GM12878 (cell line): ENCODE results near the gene KLHL35. TPM values are rescaled to one million over a fixed set of nuclear protein-coding genes. Genes with fewer than 3 reads are reported as not detected.

Experiments
- ATAC-seq: fragments of 200-7000 bp; cut with Tn5 transposase; 3 replicates; pipeline ENCODE4 v1.9.1; 2020; ENCODE audit warnings: mild to moderate bottlenecking, moderate library complexity
- BruUV-seq: library from RNA; stranded (reverse); fragments of 400-500 nt; replicated peaks from 2 replicates; lab custom pipeline; 2021; lab: Mats Ljungman, UMichigan
- CTCF ChIA-PET: fragments of 300-600 bp; sonication (Branson Sonifier 250); formaldehyde crosslinking; extraction: SDS; loops from one replicate; lab custom pipeline; 2021; ENCODE audit warnings: inconsistent platforms; lab: Yijun Ruan, JAX
- POLR2A ChIA-PET: fragments of 350-600 bp; formaldehyde crosslinking; extraction: SDS; loops from one replicate; lab custom pipeline; 2021; ENCODE audit warnings: inconsistent platforms; lab: Charles Lee
- RAD21 ChIA-PET: fragments of 300-600 bp; sonication (Branson Sonifier 250); formaldehyde crosslinking; loops from one replicate; lab custom pipeline; 2023; ENCODE audit warnings: antibody characterized with exemption; ENCODE audit not compliant: unreplicated experiment; lab: Charles Lee
- SMC1A ChIA-PET: fragments of 300-600 bp; sonication (Branson Sonifier 250); formaldehyde crosslinking; loops from one replicate; lab custom pipeline; 2023; ENCODE audit not compliant: unreplicated experiment, uncharacterized antibody; lab: Charles Lee
- DNase-seq: peaks from one replicate; pipeline ENCODE4 v3.0.0-alpha.2; 2011; ENCODE audit warnings: low read depth, low spot score
- FAIRE-seq: peaks from 3 replicates; lab custom pipeline; 2011; peaks lifted over from hg19 to GRCh38; lab: Jason Lieb, UNC
- H2AFZ ChIP-seq: 2 replicates; pipeline ENCODE4 v1.6.0; 2011; ENCODE audit warnings: low read depth, low read length, control low read depth; ENCODE audit not compliant: control insufficient read depth
- H3K27ac ChIP-seq: 2 replicates; pipeline ENCODE4 v1.5.1; 2011; ENCODE audit warnings: control low read depth; ENCODE audit not compliant: control insufficient read depth, insufficient read depth
- H3K27me3 ChIP-seq, 2 experiments: replicated peaks in 1 of 2; 2 replicates each; pipeline versions ENCODE4 v1.6.0 to v1.6.1; 2011; ENCODE audit warnings: low read length in 1 of 2; ENCODE audit not compliant: control insufficient read depth in 2 of 2, insufficient read depth in 2 of 2
- H3K36me3 ChIP-seq, 2 experiments: 2 replicates each; pipeline ENCODE4 v1.5.1; 2011; ENCODE audit warnings: low read length in 1 of 2; ENCODE audit not compliant: control insufficient read depth in 2 of 2, insufficient read depth in 2 of 2
- H3K4me1 ChIP-seq: 2 replicates; pipeline ENCODE4 v1.6.1; 2011; ENCODE audit warnings: mild to moderate bottlenecking, low read length, moderate library complexity, mixed read lengths; ENCODE audit not compliant: control insufficient read depth, insufficient read depth
- H3K4me2 ChIP-seq: 2 replicates; pipeline ENCODE4 v1.6.0; 2011; ENCODE audit warnings: control low read depth; ENCODE audit not compliant: control insufficient read depth, insufficient read depth
- H3K4me3 ChIP-seq: fragments of 200-600 bp; sonication (generic); 2 replicates; pipeline ENCODE4 v1.5.1; 2016
- H3K79me2 ChIP-seq: 2 replicates; pipeline ENCODE4 v1.6.0; 2011; ENCODE audit warnings: low read length; ENCODE audit not compliant: control insufficient read depth, insufficient read depth
- H3K9ac ChIP-seq: 2 replicates; pipeline ENCODE4 v1.8.0; 2011; ENCODE audit warnings: low read length, control low read depth, mixed read lengths; ENCODE audit not compliant: control insufficient read depth, insufficient read depth
- H3K9me3 ChIP-seq: replicated peaks from 3 replicates; pipeline ENCODE4 v1.5.1; 2011; ENCODE audit warnings: mild to moderate bottlenecking, low read length; ENCODE audit not compliant: control insufficient read depth, insufficient read depth
- H4K20me1 ChIP-seq: 2 replicates; pipeline ENCODE4 v1.6.0; 2011; ENCODE audit not compliant: control insufficient read depth, insufficient read depth
- ATF3 ChIP-seq: IDR thresholded peaks from 2 replicates; pipeline ENCODE4 v1.6.1; 2011; ENCODE audit warnings: low read depth, mild to moderate bottlenecking, low read length, moderate library complexity, borderline replicate concordance; ENCODE audit errors: extremely low read depth
- BCLAF1 ChIP-seq: fragments of 450-650 bp; IDR thresholded peaks from 2 replicates; pipeline ENCODE4 v1.6.1; 2017; ENCODE audit warnings: antibody characterized with exemption, mild to moderate bottlenecking, moderate library complexity
- BHLHE40 ChIP-seq, 2 experiments: fragments of 450-650 bp in 1 of 2; IDR thresholded peaks; 2 replicates each; pipeline ENCODE4 v1.6.1; 2011 to 2017; ENCODE audit warnings: low read depth in 2 of 2, borderline replicate concordance in 1 of 2, improper control_type of control experiment in 1 of 2, low read length in 1 of 2, mild to moderate bottlenecking in 1 of 2
- CBFB ChIP-seq: IDR thresholded peaks from 2 replicates; pipeline ENCODE4 v1.6.1; 2016; ENCODE audit warnings: antibody characterized with exemption, low read depth
- CHD1 ChIP-seq: IDR thresholded peaks from 2 replicates; pipeline ENCODE4 v1.6.1; 2012; ENCODE audit warnings: low read depth, low read length, improper control_type of control experiment
- JUND ChIP-seq: IDR thresholded peaks from 2 replicates; pipeline ENCODE4 v1.6.1; 2012; ENCODE audit warnings: low read depth, mild to moderate bottlenecking, low read length, improper control_type of control experiment, moderate library complexity
- MEF2A ChIP-seq: IDR thresholded peaks from 2 replicates; pipeline ENCODE4 v1.6.1; 2011; ENCODE audit warnings: low read depth, mild to moderate bottlenecking, low read length, moderate library complexity; ENCODE audit not compliant: insufficient read depth
- NFIC ChIP-seq: IDR thresholded peaks from 2 replicates; pipeline ENCODE4 v1.6.1; 2012; ENCODE audit warnings: low read depth, mild to moderate bottlenecking, inconsistent platforms, low read length, moderate library complexity
- PAX8 ChIP-seq: fragments of 450-650 bp; IDR thresholded peaks from 2 replicates; pipeline ENCODE4 v1.6.1; 2017; ENCODE audit warnings: mild to moderate bottlenecking, moderate library complexity
- SP1 ChIP-seq: IDR thresholded peaks from one replicate; pipeline ENCODE4 v1.6.1; 2011; ENCODE audit warnings: low read depth, low read length
- SREBF1 ChIP-seq: IDR thresholded peaks from 2 replicates; pipeline ENCODE4 v1.6.1; 2012; ENCODE audit warnings: mild to moderate bottlenecking, low read length
- TAF1 ChIP-seq: IDR thresholded peaks from 2 replicates; pipeline ENCODE4 v1.6.1; 2011; ENCODE audit warnings: mild to moderate bottlenecking, low read depth, low read length, borderline replicate concordance
- ZBTB33 ChIP-seq: fragments of 450-650 bp; IDR thresholded peaks from 2 replicates; pipeline ENCODE4 v1.6.1; 2017; ENCODE audit warnings: mild to moderate bottlenecking
- ZBTB4 ChIP-seq: fragments of 450-650 bp; formaldehyde crosslinking; IDR thresholded peaks from 2 replicates; pipeline ENCODE4 v1.4.0; 2022; ENCODE audit warnings: mild to moderate bottlenecking, moderate library complexity
- WGBS: methylation state at CpG from one replicate; pipeline ENCODE4 v1.1.6; 2016; ENCODE audit warnings: low lambda C conversion rate; ENCODE audit not compliant: insufficient replicate concordance, insufficient coverage; ENCODE audit errors: missing lambda C conversion rate; 5-methylcytosine and 5-hydroxymethylcytosine counted together
- in situ Hi-C: fragments of 300-500 bp; cut with MboI; formaldehyde crosslinking; loops from 9 replicates; pipeline ENCODE4 v1.14.3; 2018; ENCODE audit warnings: mixed read lengths
- intact Hi-C: fragments of 100-400 bp; cut with micrococcal nuclease; formaldehyde crosslinking; loops from one replicate; pipeline ENCODE4 v1.14.2; 2022; ENCODE audit not compliant: unreplicated experiment
- polyA plus RNA-seq, 11 experiments: library from polyadenylated mRNA; depleted of rRNA in 4 of 11; unstranded in 6 of 11; stranded (reverse) in 5 of 11; fragments of >200 nt; fragmentation: Nextera tagmentation in 4 of 11; fragmentation: Illumina TruSeq in 1 of 11; extraction: Ambion mirVana in 4 of 11; extraction: Trizol in 1 of 11; gene quantifications; 1 replicate in 1 of 11; 2 replicates in 10 of 11; pipeline versions ENCODE4 v1.2.1 to v1.2.3, GENCODE V29; 2011 to 2016; ENCODE audit warnings: inconsistent platforms in 2 of 11, missing spikeins in 2 of 11, low read depth in 1 of 11
- total RNA-seq, 4 experiments: library from RNA; depleted of rRNA in 3 of 4; stranded (reverse); fragments of >200 nt in 3 of 4; fragmentation: Illumina TruSeq in 1 of 4; extraction: Trizol in 1 of 4; gene quantifications; 2 replicates each; pipeline versions ENCODE4 v1.2.1 to v1.2.3, GENCODE V29; 2013 to 2021
- TF ChIP-seq, protein P1 (sequence below): IDR thresholded peaks from 2 replicates; pipeline ENCODE4 v1.6.1; 2011; ENCODE audit warnings: mild to moderate bottlenecking, low read depth, low read length, moderate library complexity; ENCODE audit not compliant: insufficient replicate concordance

The KLHL35 gene
- total and polyA plus RNA-seq, 10 of the 15 experiments (the other 5 are each of a cell fraction or from before 2014, with no cell fraction given) = 0.04 to 0.34 (median 0.13) TPM; not detected in 1

DNA sequence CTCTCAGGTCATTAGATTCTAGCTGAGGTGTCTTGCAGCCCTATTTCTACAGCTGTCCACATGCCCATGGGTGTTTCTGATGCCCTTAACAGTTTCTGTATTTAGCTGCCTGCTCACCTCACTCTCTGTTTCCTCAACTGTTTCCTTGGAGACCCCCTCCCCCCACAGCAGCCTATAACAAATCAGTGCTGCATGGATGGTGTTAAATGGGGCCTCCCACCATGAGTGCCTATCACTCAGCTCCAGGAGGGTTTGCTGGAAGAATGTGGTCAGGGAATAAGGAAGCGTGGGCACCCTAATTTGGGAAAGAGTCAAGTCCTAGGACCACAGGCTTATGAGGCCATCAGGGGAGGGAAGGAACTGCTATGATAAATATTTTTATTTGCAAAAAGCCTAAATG lies 8.6 kb downstream of the KLHL35 start:
- in situ Hi-C loops = no loop called here
- POLR2A ChIA-PET = no interaction called here
- H2AFZ ChIP-seq = no peak overlapping the region
- H4K20me1 ChIP-seq = no peaks in the 10 kb centered on the region
- no peaks in the 10 kb centered on the region for H3K4me1 ChIP-seq
- FAIRE-seq (no peak), DNase-seq (no peak), ATAC-seq (no peak)
- intact Hi-C loops = no loop called here
- RAD21 ChIA-PET = no interaction called here
- no TSS peak for BruUV-seq
- H3K36me3 ChIP-seq = peaks cover 2 to 3% of the 10 kb centered on the region in 2 experiments; a peak in 2 of 4 replicates
- SMC1A ChIA-PET = interaction anchor here (1.1 kb wide), 1 partner anchor 35 kb away, joined by 4 read pairs; no protein-coding TSS in a partner anchor
- WGBS = 100% methylated on average over 1 of the region's 1 CpG
- no peak overlapping the region for H3K27ac ChIP-seq
- H3K4me3 ChIP-seq = no peak overlapping the region
- H3K9ac ChIP-seq = no peak overlapping the region
- H3K4me2 ChIP-seq = no peak overlapping the region
- CTCF ChIA-PET = interaction anchor here (1.9 to 2.4 kb wide), 3 partner anchors 16 to 37 kb away, joined by 5 to 6 read pairs (median 6); no protein-coding TSS in a partner anchor
- no peaks in the 10 kb centered on the region; a peak in 2 of 4 replicates for H3K27me3 ChIP-seq
- peaks cover 1% of the 10 kb centered on the region; the same call in 1 of the 3 replicates for H3K9me3 ChIP-seq
- H3K79me2 ChIP-seq = no peaks in the 10 kb centered on the region
- TF ChIP-seq BHLHE40 (IDR thresholded peaks at IDR 0.05; ENCODE audit: borderline replicate concordance in 1 of 2, low read depth in 2 of 2, low read length in 1 of 2) (no peak), JUND (no peak), BCLAF1 (no peak), ZBTB4 (CRISPR knock-in tag) (no peak), ATF3 (no peak), NFIC (no peak), SP1 (no peak), CBFB (no peak), TAF1 (no peak), PAX8 (no peak), ZBTB33 (no peak), SREBF1 (no peak), CHD1 (no peak), MEF2A (no peak)
- TF ChIP-seq, protein P1, sequence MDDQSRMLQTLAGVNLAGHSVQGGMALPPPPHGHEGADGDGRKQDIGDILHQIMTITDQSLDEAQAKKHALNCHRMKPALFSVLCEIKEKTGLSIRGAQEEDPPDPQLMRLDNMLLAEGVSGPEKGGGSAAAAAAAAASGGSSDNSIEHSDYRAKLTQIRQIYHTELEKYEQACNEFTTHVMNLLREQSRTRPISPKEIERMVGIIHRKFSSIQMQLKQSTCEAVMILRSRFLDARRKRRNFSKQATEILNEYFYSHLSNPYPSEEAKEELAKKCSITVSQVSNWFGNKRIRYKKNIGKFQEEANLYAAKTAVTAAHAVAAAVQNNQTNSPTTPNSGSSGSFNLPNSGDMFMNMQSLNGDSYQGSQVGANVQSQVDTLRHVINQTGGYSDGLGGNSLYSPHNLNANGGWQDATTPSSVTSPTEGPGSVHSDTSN = no peak
